ENCODE data around the gene WDR54.
"Not testable (repeated sequence)": the region's sequence is repeated elsewhere in the genome, so short reads cannot be mapped to it uniquely, and the experiment has no call there.

Gene WDR54

DNA sequence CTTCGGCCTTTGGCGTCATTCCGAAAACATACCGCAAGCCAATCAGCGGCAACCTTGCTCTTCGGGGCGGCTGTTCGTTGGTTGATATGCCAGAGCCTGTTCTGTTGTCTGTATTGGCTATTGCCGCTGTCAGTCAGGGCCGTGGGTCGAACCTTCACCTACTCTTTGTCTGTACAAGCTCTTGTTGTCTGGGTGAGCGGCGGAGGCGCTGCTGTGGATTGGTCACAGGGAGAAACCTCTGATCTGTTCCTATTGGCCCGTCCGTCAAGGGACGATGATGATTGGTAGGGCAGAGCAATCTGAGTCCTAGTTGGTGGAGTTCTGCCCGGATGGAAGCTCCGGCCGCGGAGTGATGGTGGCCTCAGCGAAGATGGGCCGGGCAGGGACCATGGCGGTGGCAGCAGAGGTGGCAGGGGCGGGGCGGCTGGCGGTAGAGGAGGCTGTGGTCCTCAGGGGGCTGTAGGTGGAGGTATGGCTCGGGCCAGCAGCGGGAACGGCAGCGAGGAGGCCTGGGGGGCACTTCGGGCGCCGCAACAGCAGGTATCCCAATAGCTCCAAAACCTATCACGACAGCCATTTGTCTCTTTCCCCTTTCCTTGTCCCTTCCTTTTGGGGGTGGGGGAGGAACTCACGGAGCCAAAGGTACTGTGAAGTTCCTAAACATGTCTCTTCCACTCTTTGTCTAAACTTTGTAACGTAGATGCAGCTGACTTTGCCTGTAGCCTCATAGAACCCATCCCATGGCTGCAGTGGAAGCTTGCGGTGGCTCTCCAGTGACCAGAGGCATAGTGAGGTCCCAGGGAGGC lies 36.8 kb downstream of the WDR54 start, which contains the start of gene WBP1:
Gene WBP1 (plus strand): TSS at position 307 of the 806 bp plus-strand sequence. CDS start 165 bp downstream, at position 472.
- DNase-seq, result peak; percentile 100

DNA sequence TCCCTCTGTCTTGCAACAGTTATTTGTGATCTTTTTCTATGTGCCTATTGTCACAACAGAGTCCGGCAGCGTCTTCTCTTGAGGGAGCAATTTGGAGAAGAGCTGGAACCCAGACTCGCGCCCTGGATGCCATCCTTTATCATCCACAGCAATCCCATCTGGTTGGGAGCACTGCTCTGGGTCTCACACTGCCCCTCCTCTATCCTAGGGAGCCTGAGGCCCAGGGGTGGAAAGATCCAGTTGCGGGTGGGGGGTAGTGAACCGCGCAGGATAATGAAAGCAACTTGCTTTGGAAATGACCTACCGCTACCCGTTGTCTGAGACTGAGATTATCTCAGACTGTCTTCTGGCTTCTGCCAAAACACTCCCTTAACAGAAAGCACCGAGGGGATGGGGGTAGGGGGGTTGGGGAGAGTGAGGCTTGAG lies 37.4 kb downstream of the WDR54 start:
- no peak for DNase-seq

DNA sequence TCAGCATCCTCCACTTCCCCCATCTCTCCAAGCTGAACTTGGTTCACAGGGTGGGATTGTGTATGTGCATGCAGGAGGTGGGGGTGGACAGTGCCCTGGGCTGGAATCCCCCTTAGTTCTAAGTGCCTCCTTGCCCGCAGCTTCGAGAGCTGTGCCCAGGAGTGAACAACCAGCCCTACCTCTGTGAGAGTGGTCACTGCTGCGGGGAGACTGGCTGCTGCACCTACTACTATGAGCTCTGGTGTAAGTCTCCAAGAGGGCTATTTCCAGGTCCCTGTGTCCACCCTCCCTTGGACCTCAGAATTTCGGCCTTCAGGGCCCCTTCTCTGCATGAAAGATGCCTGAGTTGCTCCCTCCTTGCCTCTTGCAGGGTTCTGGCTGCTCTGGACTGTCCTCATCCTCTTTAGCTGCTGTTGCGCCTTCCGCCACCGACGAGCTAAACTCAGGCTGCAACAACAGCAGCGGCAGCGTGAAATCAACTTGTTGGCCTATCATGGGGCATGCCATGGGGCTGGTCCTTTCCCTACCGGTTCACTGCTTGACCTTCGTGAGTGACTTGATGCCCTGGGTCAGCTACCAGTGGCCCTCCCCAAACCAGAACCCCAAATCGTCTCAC lies 38.1 kb downstream of the WDR54 start:
- DNase-seq, result not testable (repeated sequence)

DNA sequence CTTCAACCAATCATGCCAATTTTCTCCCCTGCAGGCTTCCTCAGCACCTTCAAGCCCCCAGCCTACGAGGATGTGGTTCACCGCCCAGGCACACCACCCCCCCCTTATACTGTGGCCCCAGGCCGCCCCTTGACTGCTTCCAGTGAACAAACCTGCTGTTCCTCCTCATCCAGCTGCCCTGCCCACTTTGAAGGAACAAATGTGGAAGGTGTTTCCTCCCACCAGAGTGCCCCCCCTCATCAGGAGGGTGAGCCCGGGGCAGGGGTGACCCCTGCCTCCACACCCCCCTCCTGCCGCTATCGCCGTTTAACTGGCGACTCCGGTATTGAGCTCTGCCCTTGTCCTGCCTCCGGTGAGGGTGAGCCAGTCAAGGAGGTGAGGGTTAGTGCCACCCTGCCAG lies 38.7 kb downstream of the WDR54 start:
- not testable (repeated sequence) for DNase-seq

DNA sequence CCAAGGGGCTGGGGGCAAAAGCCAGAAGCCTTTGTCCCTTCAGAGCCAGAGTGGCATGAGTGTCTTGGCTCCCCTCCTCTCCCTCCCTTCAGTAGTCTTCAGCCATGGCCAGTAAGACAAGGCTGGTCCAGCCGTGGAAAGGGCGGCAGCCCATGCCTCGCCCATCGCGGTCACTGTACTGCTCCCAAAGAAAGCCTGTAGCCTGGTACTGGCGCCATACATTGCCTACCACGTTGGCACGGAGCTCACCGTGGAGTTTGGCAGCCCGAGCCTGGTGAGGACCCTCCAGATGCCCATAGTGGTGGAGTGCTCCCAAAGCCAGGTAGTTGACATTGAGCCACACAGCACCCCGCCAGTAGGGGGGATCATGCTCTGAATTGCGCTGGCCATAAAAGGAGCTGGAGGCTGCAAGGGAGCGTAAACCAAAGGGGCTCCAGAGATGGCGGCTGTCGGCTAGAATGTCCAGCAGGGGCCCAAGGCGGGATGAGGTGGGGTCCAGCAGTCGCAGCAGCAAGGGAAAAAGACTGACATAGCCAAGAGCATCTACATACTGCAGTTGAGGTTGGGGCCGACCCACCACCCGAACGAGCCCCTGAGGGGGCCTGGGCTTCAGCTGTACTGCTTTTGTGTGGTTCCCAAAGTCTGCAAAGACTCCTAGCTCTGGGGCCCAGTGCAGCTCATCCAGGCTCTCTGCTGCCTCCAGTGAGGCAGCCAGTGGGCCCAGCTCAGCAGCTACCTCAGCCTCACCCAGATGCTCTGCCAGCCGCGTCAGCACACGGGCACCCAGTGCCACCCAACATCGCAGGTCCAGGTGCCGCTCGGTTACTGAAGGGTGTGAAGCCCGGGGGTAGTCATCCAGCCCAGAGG lies 39.9 kb downstream of the WDR54 start:
- no peak for DNase-seq

DNA sequence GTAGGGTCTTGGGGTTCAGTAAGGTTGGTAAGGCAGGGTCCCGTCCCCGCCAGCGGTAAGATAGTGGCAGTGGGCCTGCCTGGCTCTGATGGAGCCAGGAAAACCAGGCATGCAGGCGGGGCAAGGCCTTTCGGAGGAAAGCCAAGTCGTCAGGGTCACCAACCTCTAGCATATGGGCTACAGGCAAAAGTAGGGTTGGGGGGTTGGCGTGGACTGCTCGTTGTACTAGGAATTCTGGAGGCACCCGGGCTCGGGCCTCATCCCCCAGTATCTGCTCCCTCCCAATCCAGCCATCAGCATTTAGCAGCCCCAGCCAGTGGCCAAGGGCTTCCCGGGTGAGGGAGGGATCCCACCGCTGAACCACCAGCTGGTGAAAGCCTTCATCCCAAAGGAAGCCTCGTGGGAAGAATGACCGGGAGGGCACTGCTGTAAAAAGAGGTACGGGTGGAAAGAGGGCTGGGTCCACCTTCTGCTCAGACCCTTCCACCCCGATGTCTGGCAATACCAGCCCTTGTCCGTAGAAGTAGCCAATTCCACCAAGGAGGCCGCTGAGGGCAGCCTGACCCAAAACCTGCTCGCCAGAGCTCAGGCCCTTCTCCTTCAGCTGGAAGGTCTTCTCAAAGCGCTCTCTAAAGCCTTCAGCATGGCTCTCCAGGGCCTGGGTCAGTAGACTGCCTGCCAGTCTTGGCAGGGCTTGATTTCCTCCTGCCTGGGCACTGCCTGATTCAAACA lies 40.7 kb downstream of the WDR54 start:
- no peak for DNase-seq

DNA sequence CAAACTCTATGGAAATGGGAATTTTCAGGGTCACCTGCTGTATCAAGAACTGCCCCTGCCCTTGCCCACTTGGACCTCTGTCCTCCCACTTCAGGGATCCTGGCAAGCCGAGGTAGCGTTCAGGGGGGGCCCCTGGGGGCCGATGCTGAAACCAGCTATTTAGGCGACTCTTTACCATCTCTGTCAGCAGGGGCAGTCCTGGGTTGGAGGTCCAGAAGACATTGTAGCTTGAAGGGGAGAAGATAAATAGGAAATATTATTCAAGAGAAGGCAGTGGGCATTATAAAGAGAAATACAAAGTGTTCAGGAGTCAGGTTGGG lies 41.2 kb downstream of the WDR54 start:
- no peak for DNase-seq

DNA sequence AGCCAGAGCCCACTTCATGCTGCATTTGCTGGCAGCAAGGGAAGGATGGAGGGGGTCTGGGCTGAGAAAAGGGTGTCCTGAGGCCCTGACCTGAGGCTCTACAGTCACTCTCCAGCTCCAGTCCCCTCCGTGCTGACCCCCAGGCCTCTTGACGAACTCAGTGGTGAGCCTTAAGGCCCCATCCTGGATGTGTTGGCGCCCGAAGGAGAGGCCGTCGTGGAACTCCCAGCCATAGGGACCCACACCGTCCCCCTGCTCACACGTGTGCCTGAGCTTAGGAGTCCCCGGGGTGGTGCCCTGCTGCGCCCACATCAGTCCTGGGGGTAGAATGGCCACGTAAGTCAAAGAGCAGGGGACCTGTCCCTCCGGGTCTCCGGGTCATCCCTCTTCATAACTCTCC lies 42.9 kb downstream of the WDR54 start:
- DNase-seq, result no peak

DNA sequence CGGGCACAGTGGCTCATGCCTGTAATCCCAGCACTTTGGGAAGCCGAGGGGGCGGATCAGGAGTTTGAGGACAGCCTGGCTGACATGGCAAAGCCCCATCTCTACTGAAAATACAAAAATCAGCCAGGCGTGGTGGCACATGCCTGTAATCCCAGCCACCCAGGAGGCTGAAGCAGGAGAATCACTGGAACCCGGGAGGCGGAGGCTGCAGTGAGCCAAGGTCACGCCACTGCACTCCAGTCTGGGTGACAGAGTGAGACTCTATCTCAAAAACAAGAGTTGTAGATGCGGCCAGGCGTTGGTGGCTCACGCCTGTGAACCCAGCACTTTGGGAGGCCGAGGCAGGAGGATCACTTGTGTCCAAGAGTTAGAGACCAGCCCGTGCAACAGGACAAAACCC lies 49.2 kb downstream of the WDR54 start:
- not testable (repeated sequence) for DNase-seq

DNA sequence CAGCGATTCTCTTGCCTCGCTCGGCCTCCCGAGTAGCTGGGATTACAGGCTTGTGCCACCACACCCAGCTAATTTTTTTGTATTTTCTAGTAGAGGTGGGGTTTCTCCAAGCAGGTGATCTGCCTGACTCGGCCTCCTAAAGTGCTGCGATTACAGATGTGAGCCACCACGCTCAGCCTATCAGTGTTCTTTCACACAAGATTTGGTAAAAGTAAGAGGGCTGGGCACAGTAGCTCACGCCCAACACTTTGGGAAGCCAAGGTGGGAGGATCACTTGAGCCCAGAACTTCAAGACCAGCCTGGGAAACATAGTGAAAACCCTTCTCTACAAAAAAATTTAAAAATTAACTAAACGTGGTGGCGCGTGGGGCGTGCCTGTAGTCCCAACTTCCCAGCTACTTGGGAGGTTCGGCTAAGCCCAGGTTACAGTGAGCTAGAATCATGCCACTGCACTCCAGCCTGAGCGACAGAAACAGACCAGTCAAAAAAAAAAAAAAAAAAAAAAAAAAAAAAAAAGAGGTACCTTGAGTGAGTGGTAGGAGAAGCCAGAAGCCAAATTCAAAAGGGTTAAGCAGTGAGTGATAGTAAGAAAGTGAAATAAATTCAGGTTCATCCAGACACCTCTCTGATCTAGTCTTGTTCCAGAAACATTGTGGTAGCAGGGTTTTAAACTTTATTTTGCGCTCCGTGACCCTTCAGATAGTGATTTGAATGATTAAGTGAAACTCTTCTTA lies 50.0 kb downstream of the WDR54 start:
- DNase-seq, result no peak

DNA sequence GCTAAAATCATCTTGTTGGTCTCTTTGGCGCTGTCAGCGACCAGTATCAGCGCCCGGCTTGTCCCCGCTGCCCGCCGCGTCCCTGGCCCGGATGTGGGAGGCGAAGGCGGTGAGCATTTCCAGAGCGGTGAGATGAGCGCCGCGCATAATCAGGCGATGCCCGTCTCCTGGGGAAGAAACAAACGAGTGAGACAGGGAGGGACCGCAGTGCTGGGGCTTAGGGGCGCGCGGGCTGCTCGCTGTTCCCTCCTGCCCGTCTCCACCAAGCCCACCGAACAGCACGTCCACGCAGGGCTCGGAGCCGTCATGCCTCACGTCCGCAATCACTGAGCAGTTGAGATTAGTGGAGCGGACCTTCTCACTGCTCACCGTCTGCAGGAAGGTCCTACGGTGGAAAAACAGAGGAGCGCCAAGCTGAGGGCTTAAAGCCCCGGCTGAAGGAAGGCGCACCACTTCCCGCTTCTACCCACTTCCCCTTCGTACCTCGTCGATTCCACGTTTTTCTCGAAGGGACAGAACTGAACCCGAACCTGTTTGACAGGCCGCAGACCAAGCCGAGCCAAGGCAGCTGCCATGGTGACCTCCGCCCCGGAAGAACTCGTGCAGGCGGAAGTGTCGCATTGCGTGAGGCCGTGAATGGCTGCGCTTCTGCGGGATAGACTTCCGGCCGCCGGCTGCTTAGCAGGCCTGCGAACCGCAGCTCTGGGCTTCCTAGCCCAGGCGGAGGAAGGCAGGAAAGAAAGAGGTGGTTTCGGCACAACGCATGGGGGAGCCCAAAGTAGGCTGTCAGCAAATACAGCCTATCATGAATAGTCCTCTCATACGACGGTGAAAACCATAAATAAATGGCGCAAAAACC lies 50.8 kb downstream of the WDR54 start, which contains the start of gene MRPL53:
Gene MRPL53 (minus strand): TSS at position 595 of the 859 bp plus-strand sequence. CDS start 20 bp downstream, at position 575.
- DNase-seq, result peak; percentile 96

DNA sequence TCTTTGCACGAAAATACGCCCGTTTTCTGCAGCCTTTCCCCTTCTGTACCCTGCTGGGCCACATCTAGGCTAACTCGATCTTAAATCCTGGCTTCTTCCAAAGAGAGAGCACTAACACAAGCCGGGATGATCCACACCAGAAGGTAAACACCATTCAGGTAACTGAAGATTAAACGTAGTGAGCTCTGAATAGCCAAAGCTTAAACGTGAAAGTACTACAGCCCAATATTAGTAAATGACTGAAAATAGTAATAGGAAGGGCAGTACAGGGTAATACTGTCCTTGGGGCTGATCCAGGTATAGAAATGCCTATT lies 51.4 kb downstream of the WDR54 start:
- DNase-seq, result no peak

DNA sequence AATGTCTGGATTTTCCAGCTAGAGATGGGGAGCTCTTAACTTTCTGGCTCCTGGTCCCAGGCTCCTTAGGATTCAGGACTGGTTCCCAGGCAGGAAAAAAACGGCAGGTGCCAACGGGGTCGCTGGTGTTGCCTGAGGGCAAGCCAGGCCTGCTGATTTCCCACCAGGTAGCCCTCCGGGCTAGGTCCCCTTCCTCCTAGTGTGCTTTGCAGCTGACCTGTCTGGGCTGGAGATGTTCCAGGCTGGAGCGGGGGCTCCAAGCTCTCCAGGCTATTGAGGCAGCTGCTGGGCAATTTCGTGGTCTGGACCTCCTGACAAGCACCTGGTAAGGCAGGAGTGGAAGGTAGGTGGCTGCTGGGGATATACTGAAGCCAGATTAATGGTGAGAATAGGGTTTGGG lies 53.0 kb downstream of the WDR54 start:
- DNase-seq, result no peak

DNA sequence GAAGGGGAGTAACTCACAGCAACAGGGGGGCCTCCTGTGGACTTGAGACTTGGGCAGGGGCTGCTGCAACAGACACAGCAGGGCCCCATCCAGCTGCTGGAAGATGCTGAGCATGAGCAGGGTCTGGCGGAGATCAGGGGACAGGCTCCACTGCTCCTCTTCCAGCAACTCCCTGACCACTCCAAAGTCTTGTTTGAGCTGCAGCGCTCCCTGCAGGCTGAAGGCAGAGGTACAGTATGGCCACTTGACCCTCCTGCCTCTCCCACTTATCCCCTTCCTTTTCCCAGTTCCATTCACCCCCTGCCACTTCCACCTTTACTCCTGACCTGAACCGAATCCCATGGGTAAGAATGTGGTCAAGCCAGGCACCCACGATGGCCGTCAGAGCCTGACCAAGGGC lies 53.4 kb downstream of the WDR54 start:
- no peak for DNase-seq
